HCT116 (cell line): Measurements from ENCODE around the gene ZGPAT. TPM values are rescaled to one million over a fixed set of nuclear protein-coding genes. Genes with fewer than 3 reads are reported as not detected.

Experiments
- ATAC-seq: fragments of 200-7000 bp; cut with Tn5 transposase; 2 replicates; pipeline ENCODE4 v1.9.1; 2020; ENCODE audit warnings: mild to moderate bottlenecking, moderate library complexity
- BruUV-seq: library from RNA; stranded (reverse); fragments of 400-500 nt; replicated peaks from 2 replicates; lab custom pipeline; 2021; lab: Mats Ljungman, UMichigan
- CTCF ChIA-PET: fragments of 300-600 bp; sonication (Branson Sonifier 250); formaldehyde crosslinking; loops from one replicate; lab custom pipeline; 2021; ENCODE audit warnings: antibody characterized with exemption; lab: Charles Lee
- POLR2A ChIA-PET: fragments of 300-600, 350-600 bp; sonication (Branson Sonifier 250); formaldehyde crosslinking; loops from one replicate; lab custom pipeline; 2021; ENCODE audit warnings: antibody characterized with exemption; lab: Charles Lee
- RAD21 ChIA-PET, 2 experiments: fragments of 300-600 bp; sonication (Branson Sonifier 250); formaldehyde crosslinking; loops; one replicate each; lab custom pipeline; 2023; ENCODE audit warnings: low total read pairs in 2 of 2; ENCODE audit not compliant: uncharacterized antibody in 2 of 2, unreplicated experiment in 2 of 2, low non-redundant PET in 1 of 2; lab: Charles Lee
- DNase-seq: peaks from one replicate; pipeline ENCODE4 v3.0.0-alpha.2; 2010; ENCODE audit warnings: low read depth, low spot score
- H2AFZ ChIP-seq: fragments of 200-600 bp; shearing (Covaris generic), sonication (generic); 2 replicates; pipeline ENCODE4 v1.6.1; 2017; ENCODE audit warnings: low read depth, mixed run types, mixed read lengths, antibody characterized with exemption, low read length; ENCODE audit not compliant: poor library complexity, severe bottlenecking
- H3K27ac ChIP-seq: 2 replicates; pipeline ENCODE4 v1.5.1; 2012; ENCODE audit warnings: low read depth, low read length
- H3K27me3 ChIP-seq: fragments of 200-600 bp; sonication (generic); 2 replicates; pipeline ENCODE4 v1.6.1; 2016; ENCODE audit warnings: mixed run types, low read length, mixed read lengths; ENCODE audit not compliant: insufficient read depth
- H3K36me3 ChIP-seq, 2 experiments: fragments of 200-500 bp in 1 of 2; fragments of 200-600 bp in 1 of 2; sonication (Bioruptor generic) in 1 of 2; sonication (generic) in 1 of 2; 2 replicates each; pipeline versions ENCODE4 v1.5.1 to v1.6.1; 2014 to 2016; ENCODE audit warnings: low read length in 2 of 2, inconsistent platforms in 1 of 2, mixed read lengths in 1 of 2, mixed run types in 1 of 2; ENCODE audit not compliant: insufficient read depth in 2 of 2, control insufficient read depth in 1 of 2
- H3K4me1 ChIP-seq, 2 experiments: fragments of 200-600 bp in 1 of 2; sonication (generic) in 1 of 2; 2 replicates each; pipeline versions ENCODE4 v1.5.1 to v1.6.1; 2012 to 2017; ENCODE audit warnings: low read length in 2 of 2, inconsistent platforms in 1 of 2, mild to moderate bottlenecking in 1 of 2, mixed read lengths in 1 of 2, mixed run types in 1 of 2, moderate library complexity in 1 of 2; ENCODE audit not compliant: insufficient read depth in 2 of 2, control insufficient read depth in 1 of 2
- H3K4me2 ChIP-seq: fragments of 200-600 bp; sonication (generic); 2 replicates; pipeline ENCODE4 v1.6.1; 2017; ENCODE audit warnings: mixed run types, low read length, mixed read lengths
- H3K4me3 ChIP-seq, 2 experiments: fragments of 200-600 bp in 1 of 2; sonication (generic) in 1 of 2; replicated peaks in 1 of 2; 2 replicates each; pipeline ENCODE4 v1.5.1; 2011 to 2016; ENCODE audit warnings: low read length in 2 of 2, control low read depth in 1 of 2, low read depth in 1 of 2, mild to moderate bottlenecking in 1 of 2, mixed read lengths in 1 of 2, mixed run types in 1 of 2
- H3K79me2 ChIP-seq: fragments of 200-600 bp; sonication (generic); 2 replicates; pipeline ENCODE4 v1.6.1; 2017; ENCODE audit warnings: mild to moderate bottlenecking, mixed run types, low read length, moderate library complexity, mixed read lengths; ENCODE audit not compliant: insufficient read depth
- H3K9ac ChIP-seq: fragments of 200-600 bp; sonication (generic); 2 replicates; pipeline ENCODE4 v1.6.1; 2016; ENCODE audit warnings: low read length, mixed read lengths
- H3K9me2 ChIP-seq: fragments of 200-600 bp; sonication (generic), shearing (Covaris generic); 2 replicates; pipeline ENCODE4 v1.6.1; 2017; ENCODE audit warnings: mixed run types, mild to moderate bottlenecking, moderate library complexity; ENCODE audit not compliant: insufficient read depth
- H3K9me3 ChIP-seq, 2 experiments: fragments of 200-500 bp in 1 of 2; fragments of 200-600 bp in 1 of 2; sonication (Bioruptor generic) in 1 of 2; sonication (generic) in 1 of 2; 2 replicates each; pipeline ENCODE4 v1.6.1; 2014 to 2017; ENCODE audit warnings: low read length in 2 of 2, mixed read lengths in 2 of 2, inconsistent platforms in 1 of 2, low read depth in 1 of 2, mild to moderate bottlenecking in 1 of 2, mixed run types in 1 of 2, moderate library complexity in 1 of 2; ENCODE audit not compliant: control insufficient read depth in 1 of 2, insufficient read depth in 1 of 2
- H4K20me1 ChIP-seq: fragments of 200-600 bp; sonication (generic), shearing (Covaris generic); 2 replicates; pipeline ENCODE4 v1.6.1; 2017; ENCODE audit warnings: mixed run types, mild to moderate bottlenecking, moderate library complexity; ENCODE audit not compliant: insufficient read depth
- ATF3 ChIP-seq: IDR thresholded peaks from 2 replicates; pipeline ENCODE4 v1.6.1; 2012
- CBX3 ChIP-seq: IDR thresholded peaks from 2 replicates; pipeline ENCODE4 v1.6.1; 2012; ENCODE audit warnings: low read depth
- CEBPB ChIP-seq: IDR thresholded peaks from 2 replicates; pipeline ENCODE4 v1.6.1; 2012; ENCODE audit warnings: low read depth
- EZH2phosphoT487 ChIP-seq: fragments of 200-600 bp; IDR thresholded peaks from 2 replicates; pipeline ENCODE4 v1.6.1; 2018; ENCODE audit warnings: antibody characterized with exemption, borderline replicate concordance
- FOSL1 ChIP-seq: IDR thresholded peaks from 2 replicates; pipeline ENCODE4 v1.6.1; 2012; ENCODE audit warnings: low read depth
- JUND ChIP-seq: IDR thresholded peaks from 2 replicates; pipeline ENCODE4 v1.6.1; 2012
- MAX ChIP-seq: IDR thresholded peaks from 2 replicates; pipeline ENCODE4 v1.6.1; 2012
- POLR2A ChIP-seq: IDR thresholded peaks from 2 replicates; pipeline ENCODE4 v1.7.0; 2011; ENCODE audit warnings: borderline replicate concordance; ENCODE audit not compliant: insufficient read depth, insufficient read length; ENCODE audit errors: extremely low read depth
- RAD21 ChIP-seq: IDR thresholded peaks from 2 replicates; pipeline ENCODE4 v1.6.1; 2012; ENCODE audit warnings: low read depth, mild to moderate bottlenecking
- REST ChIP-seq: IDR thresholded peaks from 2 replicates; pipeline ENCODE4 v1.6.1; 2012; ENCODE audit warnings: low read depth
- TCF7L2 ChIP-seq: IDR thresholded peaks from 2 replicates; pipeline ENCODE4 v1.7.0; 2011; ENCODE audit warnings: borderline replicate concordance, inconsistent platforms; ENCODE audit not compliant: insufficient read depth, insufficient read length; ENCODE audit errors: extremely low read depth
- YY1 ChIP-seq: IDR thresholded peaks from 2 replicates; pipeline ENCODE4 v1.6.1; 2011; ENCODE audit warnings: low read length, low read depth, moderate library complexity, mild to moderate bottlenecking; ENCODE audit not compliant: insufficient replicate concordance; ENCODE audit errors: extremely low read depth
- ZBTB33 ChIP-seq: IDR thresholded peaks from 2 replicates; pipeline ENCODE4 v1.6.1; 2011; ENCODE audit warnings: mild to moderate bottlenecking, low read length, moderate library complexity; ENCODE audit not compliant: insufficient replicate concordance; ENCODE audit errors: extremely low read depth
- ZFX ChIP-seq: fragments of 450-650 bp; IDR thresholded peaks from 2 replicates; pipeline ENCODE4 v1.6.1; 2017
- ZNF274 ChIP-seq: fragments of 200-500 bp; sonication (Bioruptor generic); IDR thresholded peaks from 2 replicates; pipeline ENCODE4 v1.6.1; 2014; ENCODE audit warnings: mild to moderate bottlenecking, low read depth, low read length, inconsistent platforms
- intact Hi-C: fragments of 100-400 bp; cut with micrococcal nuclease; formaldehyde crosslinking; loops from 2 replicates; pipeline ENCODE4 v1.10.0; 2022
- total RNA-seq: library from RNA; stranded (reverse); gene quantifications from one replicate; pipeline ENCODE4 v1.2.1, GENCODE V29; 2021; ENCODE audit not compliant: unreplicated experiment

Gene ZGPAT
- total RNA-seq, 1 experiment from 2014 or later: 30.6 TPM

- H3K9me2 ChIP-seq: no peaks in the 10 kb centered on the region
- H3K4me3 ChIP-seq: peak overlapping the region; percentile 85 to 96
- H4K20me1 ChIP-seq: no peaks in the 10 kb centered on the region
- H3K9ac ChIP-seq: peak overlapping the region; percentile 96
- no peaks in the 10 kb centered on the region for H3K27me3 ChIP-seq
- BruUV-seq: no TSS peak
- no peak for DNase-seq
- peaks cover 15 to 55% of the 10 kb centered on the region in 2 experiments for H3K36me3 ChIP-seq
- TF ChIP-seq YY1 (no peak), RAD21 (no peak), POLR2A (no peak), MAX (no peak), CBX3 (no peak), ATF3 (no peak), CEBPB (no peak), ZFX (no peak), FOSL1 (no peak), EZH2phosphoT487 (no peak), TCF7L2 (no peak), JUND (no peak), REST (no peak), ZBTB33 (no peak), ZNF274 (no peak)
- TF ChIP-seq, all 23 proteins: peak for 0
- intact Hi-C loops: loop anchor here (10.0 kb wide), 1 partner anchor 346 kb away; no protein-coding TSS in a partner anchor
- RAD21 ChIA-PET: no interaction called here
- Histone ChIP-seq H3K27ac (no peak overlapping the region), H3K4me1 (peaks cover 13 to 21% of the 10 kb centered on the region in 2 experiments), H2AFZ (no peak overlapping the region), H3K4me2 (peak overlapping the region; percentile 95), H3K9me3 (peaks cover 0 to 6% of the 10 kb centered on the region in 2 experiments; a peak in 1 of 4 replicates), H3K79me2 (peaks cover 89% of the 10 kb centered on the region)
- CTCF ChIA-PET: no interaction called here
- no peak for ATAC-seq
- POLR2A ChIA-PET: interaction anchor here (1.7 to 2.2 kb wide), 2 partner anchors 32 to 156 kb away, joined by 6 to 15 read pairs; partner anchors contain the start of gene TPD52L2
These were observed 1.3 kb downstream of the ZGPAT start for GRCh38 chr20:63709149-63709527.
